H54 (cell line): ENCODE measurements around the gene ATXN1.
"Not testable (repeated sequence)": the region's sequence is repeated elsewhere in the genome, so short reads cannot be mapped to it uniquely, and the experiment has no call there.

ENCODE experiments used
- DNase-seq: peaks from one replicate; pipeline ENCODE4 v3.0.0; 2011; ENCODE audit warnings: low spot score, mixed read lengths; ENCODE audit not compliant: insufficient read length
- FAIRE-seq: peaks from 3 replicates; lab custom pipeline; 2011; peaks lifted over from hg19 to GRCh38; lab: Jason Lieb, UNC
- POLR2A ChIP-seq: IDR thresholded peaks from 2 replicates; pipeline ENCODE4 v1.6.1; 2011; ENCODE audit warnings: low read depth, mild to moderate bottlenecking, low read length

Gene ATXN1

DNA sequence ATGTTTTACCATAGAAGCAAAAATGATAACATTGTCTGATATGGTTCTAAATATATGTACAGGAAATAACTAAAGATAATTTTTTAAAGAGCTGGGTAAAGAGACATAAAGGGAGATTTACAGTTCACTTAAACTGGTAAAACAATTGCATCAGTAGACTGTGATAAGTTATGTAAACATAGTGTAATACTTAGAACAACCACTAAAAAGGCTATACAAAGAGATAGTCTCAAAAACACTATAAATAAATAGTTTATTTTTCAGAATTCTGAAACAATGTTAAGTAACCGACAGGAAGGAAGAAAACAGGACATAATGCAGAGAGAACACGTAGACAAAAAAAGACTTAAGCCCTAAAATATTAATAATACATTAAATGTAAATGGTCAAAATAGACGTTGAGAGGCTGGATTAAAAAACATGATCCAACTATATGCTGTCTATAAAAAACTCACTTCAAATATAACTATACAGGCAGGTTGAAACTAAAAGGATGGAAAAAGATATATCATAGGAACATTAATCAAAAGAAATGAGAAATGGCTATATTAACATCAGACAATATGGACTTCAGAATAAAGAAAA is 32.7 kb upstream of the ATXN1 start:
- TF ChIP-seq POLR2A, result no peak
- DNase-seq (no peak), FAIRE-seq (no peak)

DNA sequence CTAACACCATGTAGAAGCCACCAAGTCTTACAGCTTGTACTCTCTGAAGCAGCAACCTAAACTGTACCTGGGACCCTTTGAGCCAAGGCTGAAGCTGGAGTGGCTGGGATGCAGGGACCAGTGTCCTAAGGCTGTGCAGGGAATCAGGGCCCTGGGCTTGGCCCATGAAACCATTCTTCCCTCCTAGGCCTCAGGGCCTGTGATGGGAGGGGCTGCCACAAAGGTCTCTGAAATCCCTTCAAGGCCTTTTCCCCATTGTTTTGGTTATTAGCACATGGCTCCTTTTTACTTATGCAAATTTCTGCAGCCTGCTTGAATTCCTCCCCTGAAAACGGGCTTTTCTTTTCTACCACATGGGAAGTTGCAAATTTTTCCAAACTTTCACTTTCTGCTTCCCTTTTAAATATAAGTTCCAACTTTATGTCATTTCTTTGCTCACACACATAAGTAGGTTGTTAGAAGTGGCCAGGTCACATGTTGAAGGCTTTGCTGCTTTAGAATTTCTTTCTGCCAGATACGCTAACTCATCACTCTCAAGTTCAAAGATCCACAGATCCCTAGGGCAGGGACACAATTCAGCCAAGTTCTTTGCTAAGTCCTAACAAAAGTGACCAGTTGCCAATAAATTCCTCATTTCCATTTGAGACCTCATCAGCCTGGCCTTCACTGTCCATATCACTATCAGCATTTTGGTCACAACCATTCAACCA is 28.2 kb upstream of the ATXN1 start:
- DNase-seq, result no peak
- FAIRE-seq, result no peak
- no peak for TF ChIP-seq POLR2A

DNA sequence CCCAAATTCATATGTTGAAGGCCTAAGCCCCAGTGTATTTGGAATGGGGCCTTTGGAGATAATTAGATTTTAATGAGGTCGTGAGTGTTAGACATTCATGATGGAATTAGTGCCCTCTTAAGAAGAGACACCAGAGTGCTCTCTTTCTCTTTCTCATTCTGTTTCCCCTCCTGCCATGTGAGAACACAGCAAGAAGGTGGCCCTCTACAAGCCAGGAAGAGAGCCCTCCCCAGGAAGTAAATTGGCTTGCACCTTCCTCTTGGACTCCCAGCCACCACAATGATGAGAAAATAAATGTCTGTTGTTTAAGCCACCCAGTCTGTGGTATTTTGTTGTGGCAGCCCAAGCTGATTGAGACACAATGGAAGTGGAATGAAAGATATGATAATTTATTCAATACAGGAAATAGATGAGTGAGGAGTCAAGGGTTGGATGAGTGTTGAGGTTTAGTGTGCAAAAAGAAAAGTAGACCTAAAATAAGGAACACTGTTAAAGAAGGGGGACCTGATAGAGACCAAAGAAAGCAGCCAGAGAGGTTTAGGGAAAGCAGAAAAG is 25.9 kb upstream of the ATXN1 start:
- DNase-seq, result no peak
- no peak for TF ChIP-seq POLR2A
- no peak for FAIRE-seq

DNA sequence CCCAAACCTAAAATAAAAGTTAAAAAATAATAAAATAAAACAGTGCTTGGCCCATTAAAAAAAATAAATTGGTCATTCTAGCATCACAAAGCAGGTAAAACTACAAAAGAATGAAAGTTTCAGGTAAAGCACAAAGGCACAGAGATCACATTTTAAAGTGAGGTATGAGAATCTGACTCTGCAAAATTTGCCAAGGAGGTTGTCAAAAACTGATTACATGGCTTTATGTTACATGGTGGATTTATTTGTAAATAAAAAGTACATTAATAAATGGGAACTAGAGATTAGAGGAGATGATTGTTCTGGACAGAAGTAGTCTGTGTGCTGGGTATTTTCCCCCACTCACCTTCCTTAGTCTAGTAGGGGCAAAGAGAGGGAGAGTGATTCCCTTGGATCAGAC is 24.2 kb upstream of the ATXN1 start:
- FAIRE-seq (no peak), DNase-seq (no peak)
- no peak for TF ChIP-seq POLR2A

DNA sequence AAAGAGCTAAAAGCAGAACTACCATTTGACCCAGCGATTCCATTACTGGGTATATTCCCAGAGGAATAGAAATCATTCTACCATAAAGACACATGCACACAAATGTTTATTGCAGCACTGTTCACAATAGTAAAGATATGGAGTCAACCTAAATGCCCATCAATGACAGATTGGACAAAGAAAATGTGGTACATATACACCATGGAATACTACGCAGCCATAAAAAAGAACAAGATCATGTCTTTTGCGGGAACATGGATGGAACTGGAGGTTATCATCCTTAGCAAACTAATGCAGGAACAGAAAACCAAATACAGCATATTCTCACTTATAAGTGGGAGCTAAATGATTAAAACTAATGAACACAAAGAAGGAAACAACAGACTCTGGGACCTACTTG is 23.7 kb upstream of the ATXN1 start:
- FAIRE-seq, DNase-seq: not testable (repeated sequence)

DNA sequence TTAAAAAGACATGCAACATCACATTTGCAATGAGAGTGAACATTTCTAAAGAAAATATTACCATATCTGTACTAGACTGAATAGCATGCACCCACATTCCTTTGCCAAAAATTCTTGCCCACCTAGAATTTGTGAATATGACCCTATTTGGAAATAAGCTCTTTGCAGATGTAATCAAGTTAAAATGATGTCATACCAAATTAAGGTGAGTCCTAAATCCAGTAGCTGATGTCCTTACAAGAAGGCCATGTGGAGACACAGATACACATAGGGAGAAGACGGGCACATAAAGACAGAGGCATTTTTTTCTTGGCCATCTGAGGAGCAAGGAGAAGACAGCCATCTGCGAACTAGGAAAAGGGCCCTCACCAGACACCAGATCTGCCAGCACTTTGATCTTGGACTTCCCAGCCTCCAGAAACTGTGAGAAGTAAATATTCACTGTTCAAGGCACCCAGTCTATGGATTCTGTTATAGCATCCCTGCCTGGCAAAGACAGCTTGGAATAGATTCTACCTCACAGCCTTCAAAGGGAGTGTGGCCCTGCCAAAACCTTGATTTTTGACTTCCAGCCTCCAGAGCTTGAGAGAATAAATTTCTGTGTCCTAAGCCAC is 22.8 kb upstream of the ATXN1 start:
- DNase-seq, result no peak
- no peak for TF ChIP-seq POLR2A
- FAIRE-seq, result no peak

DNA sequence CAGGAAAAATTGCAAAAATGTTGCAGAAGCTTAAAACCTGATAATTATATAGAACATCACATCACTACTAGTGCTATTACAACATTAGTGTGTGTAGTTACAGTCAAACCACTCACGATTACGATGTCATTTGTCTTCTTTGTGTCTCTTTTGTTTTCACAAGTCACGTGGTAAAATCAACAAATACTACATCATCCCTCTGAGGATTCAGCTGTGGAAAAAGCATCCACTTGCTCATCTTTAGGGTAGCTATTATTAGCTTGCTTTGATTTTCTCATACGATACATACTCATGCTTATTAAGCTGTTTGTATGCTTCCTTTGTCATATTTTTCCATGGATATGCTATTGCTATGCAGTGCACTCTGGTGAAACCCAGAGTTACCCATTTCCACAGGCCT is 22.2 kb upstream of the ATXN1 start:
- TF ChIP-seq POLR2A, result no peak
- DNase-seq (no peak), FAIRE-seq (no peak)

DNA sequence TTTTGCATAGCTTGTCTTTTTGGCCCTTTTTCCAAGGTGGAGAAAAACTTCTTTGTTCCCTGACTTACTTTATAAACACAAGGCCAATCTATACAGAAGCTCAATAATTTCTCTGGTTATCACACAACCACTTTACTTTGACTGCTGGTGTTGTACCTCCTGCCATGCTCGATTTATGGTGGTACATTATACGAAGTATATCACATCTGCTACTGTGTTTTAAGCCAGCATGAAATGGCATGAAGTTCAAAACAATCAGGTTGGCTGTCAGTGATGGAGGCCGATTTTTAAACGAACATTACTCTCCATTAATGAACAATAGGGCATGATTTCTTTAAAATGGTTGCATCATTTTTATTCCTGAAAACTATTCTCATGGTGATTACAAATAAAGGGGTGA is 21.0 kb upstream of the ATXN1 start:
- no peak for FAIRE-seq
- no peak for DNase-seq
- TF ChIP-seq POLR2A, result no peak

DNA sequence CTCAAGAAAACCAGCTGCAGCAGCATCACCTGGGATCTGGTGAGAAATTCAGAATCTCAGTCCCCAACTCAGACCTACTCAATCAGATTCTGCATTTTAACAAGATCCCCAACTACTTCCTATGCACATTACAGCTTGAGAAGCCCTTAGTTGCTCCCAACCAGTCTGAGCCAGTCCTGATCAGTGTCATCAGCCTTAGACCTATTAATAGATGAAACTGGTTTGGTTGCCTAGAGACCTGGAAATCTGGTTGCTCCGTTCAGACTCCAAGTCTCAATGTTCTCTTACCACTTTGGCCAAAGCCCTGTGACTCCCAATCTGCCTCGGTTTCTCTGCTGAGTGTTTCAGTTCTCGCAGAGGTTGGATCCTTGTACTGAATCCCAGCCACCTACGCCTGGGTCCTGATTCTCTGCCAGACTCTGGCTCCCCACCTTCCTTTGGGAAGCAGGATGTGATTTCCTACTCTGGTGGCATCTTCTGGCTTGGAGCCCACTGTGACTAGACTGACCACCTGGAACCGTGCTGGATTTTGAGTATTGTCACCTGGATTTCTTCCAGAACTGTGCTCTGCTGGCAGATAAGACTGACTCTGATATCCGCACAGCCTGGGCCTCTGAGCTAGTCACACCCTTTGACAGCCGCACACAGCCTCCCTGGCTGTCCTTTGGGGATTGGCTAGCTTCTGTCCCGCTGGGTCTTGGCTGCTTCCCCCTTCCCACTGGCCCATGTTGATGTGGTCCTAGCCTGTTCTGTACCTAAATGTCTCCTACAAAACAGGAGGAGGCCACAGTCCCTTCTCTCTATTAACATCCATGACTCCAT is 20.3 kb upstream of the ATXN1 start:
- FAIRE-seq (no peak), DNase-seq (no peak)
- no peak for TF ChIP-seq POLR2A

DNA sequence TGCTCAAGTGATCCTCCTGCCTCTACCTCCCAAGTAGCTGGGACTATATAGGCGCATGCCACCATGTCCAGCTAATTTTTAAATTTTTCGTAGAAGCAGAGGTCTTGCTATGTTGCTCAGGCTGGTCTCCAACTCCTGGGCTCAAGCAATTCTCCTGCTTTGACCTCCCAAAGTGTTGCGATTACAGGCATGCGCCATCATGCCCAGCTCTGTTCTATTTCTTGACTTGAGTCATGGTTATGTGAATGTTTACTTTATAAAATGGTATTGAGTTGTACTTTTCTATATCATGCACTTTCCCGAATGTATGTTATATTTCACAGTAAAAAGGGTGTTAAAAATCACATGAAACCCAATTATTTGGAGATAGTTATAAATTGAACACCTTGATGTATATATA is 17.3 kb upstream of the ATXN1 start:
- DNase-seq (no peak), FAIRE-seq (no peak)
- TF ChIP-seq POLR2A, result no peak

DNA sequence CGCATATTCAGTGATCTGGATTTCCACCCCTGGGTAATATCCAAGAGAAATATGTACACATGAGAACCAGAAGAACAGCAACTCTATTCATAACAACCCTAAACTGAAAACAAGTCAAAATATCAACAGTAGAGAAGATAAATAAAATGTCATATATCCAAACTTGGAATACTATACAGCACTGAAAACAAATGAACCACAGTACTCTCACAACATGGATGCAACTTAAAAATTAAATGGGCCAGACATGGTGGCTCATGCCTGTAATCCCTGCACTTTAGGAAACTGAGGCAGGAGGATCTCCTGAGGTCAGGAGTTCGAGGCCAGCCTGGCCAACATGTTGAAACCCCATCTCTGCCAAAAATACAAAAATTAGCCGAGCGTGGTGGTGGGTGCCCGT is 16.5 kb upstream of the ATXN1 start:
- FAIRE-seq, result no peak

DNA sequence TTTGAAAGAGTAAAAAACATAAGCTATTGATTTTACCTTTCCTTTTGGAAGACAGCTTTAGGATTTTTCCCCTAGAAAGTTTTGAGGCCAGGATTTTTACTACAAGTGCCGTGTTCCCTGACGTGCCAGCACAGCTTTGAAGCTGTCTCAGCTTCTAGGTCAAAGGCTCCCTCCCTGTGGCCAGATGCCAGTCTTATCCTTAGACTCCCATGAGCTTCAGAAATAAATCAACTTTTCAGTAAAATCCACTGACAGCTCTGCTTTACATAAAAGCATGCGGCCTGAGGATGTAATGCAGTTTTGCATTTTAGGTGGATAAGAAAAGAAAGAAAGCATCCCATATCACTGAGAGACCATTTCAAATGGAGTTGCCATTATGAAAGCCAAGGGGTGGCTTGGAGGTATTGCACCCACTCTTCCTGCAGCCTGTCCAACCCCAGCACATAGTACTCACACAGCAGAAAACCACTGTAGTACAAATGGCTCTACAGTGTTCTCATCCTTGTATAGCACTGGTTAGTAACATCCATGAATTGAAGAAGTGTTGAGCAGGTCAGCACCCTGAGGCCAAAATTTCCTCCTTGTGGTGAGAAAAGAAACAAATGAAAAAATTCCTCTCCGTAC is 15.2 kb upstream of the ATXN1 start:
- no peak for FAIRE-seq
- DNase-seq, result no peak
- TF ChIP-seq POLR2A, result no peak

More for the DNA sequence above, 16.5 kb upstream of the ATXN1 start:
- TF ChIP-seq POLR2A, result no peak
- no peak for DNase-seq

DNA sequence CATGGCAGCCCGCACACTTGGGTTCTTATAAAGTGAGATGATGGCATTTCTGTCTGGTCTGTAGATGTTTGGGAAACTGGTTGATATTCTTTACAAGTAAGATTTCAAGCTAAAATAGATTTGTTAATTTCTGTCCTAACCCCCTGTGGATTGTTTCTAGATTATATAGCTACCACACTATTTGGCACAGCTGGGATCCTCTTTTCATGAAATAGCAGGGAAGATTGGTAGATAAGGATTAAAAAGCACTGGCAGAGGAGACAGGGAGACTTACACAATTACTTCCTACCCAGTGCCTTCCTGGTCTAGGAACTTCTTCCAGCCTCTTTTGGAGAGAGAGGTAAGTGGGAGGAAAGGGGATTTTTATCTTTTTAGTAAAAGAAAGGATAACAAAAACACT is 13.2 kb upstream of the ATXN1 start:
- no peak for TF ChIP-seq POLR2A
- DNase-seq (no peak), FAIRE-seq (no peak)
